HCT116 (cell line): ENCODE measurements around the gene TNS3.

Experiments
- CTCF ChIP-seq, 3 experiments: fragments of 200-600 bp in 1 of 3; sonication (generic) in 1 of 3; IDR thresholded peaks in 2 of 3; conservative IDR thresholded peaks in 1 of 3; 2 replicates each; pipeline ENCODE4 v1.5.1; 2012 to 2017; ENCODE audit warnings: low read depth in 2 of 3, low read length in 2 of 3, antibody characterized with exemption in 1 of 3, borderline replicate concordance in 1 of 3, control low read depth in 1 of 3, mild to moderate bottlenecking in 1 of 3, mixed read lengths in 1 of 3, mixed run types in 1 of 3, moderate library complexity in 1 of 3; ENCODE audit not compliant: insufficient read depth in 1 of 3
- FOSL1 ChIP-seq: IDR thresholded peaks from 2 replicates; pipeline ENCODE4 v1.6.1; 2012; ENCODE audit warnings: low read depth
- JUND ChIP-seq: IDR thresholded peaks from 2 replicates; pipeline ENCODE4 v1.6.1; 2012
- MAX ChIP-seq: IDR thresholded peaks from 2 replicates; pipeline ENCODE4 v1.6.1; 2012
- POLR2A ChIP-seq: IDR thresholded peaks from 2 replicates; pipeline ENCODE4 v1.7.0; 2011; ENCODE audit warnings: borderline replicate concordance; ENCODE audit not compliant: insufficient read depth, insufficient read length; ENCODE audit errors: extremely low read depth
- REST ChIP-seq: IDR thresholded peaks from 2 replicates; pipeline ENCODE4 v1.6.1; 2012; ENCODE audit warnings: low read depth

- TF ChIP-seq CTCF (IDR thresholded peaks at IDR 0.05 in 2 of 3, conservative IDR thresholded peaks at IDR 0.05 in 1 of 3; ENCODE audit: borderline replicate concordance in 1 of 3, insufficient read depth in 1 of 3, low read depth in 2 of 3, low read length in 2 of 3) = no peak
- TF ChIP-seq JUND = no peak
- TF ChIP-seq MAX = no peak
- TF ChIP-seq POLR2A = no peak
- no peak for TF ChIP-seq REST
- no peak for TF ChIP-seq FOSL1
Measured at GRCh38 chr7:47440320-47440719, 141.6 kb downstream of the TNS3 start.
